HS-5 (cell line): ENCODE results near the gene CCR7.

Source experiments
- DNase-seq: peaks from one replicate; pipeline ENCODE4 v3.0.0-alpha.2; 2012; ENCODE audit warnings: low read depth

CCR7 gene

GRCh38 chr17:40516581-40517285 is 48.5 kb downstream of the CCR7 start:
- DNase-seq = peak; percentile 53

GRCh38 chr17:40515491-40516041 is 49.7 kb downstream of the CCR7 start:
- DNase-seq = no peak

- DNase-seq = no peak
Measured at GRCh38 chr17:40515011-40515410, 50.3 kb downstream of the CCR7 start.

- DNase-seq = no peak
Measured at GRCh38 chr17:40514013-40514875, 51.0 kb downstream of the CCR7 start.

GRCh38 chr17:40511667-40512220 is 53.5 kb downstream of the CCR7 start:
- DNase-seq = no peak

GRCh38 chr17:40511136-40511535 is 54.1 kb downstream of the CCR7 start:
- DNase-seq = no peak

GRCh38 chr17:40510328-40510648 is 55.0 kb downstream of the CCR7 start:
- no peak for DNase-seq

GRCh38 chr17:40509626-40510327 is 55.5 kb downstream of the CCR7 start:
- DNase-seq = no peak

GRCh38 chr17:40506786-40507185 is 58.5 kb downstream of the CCR7 start:
- no peak for DNase-seq
